ENCODE results near the gene CAVIN2. TPM values are rescaled to one million over a fixed set of nuclear protein-coding genes. Genes with fewer than 3 reads are reported as not detected.
"Not testable (repeated sequence)": the region's sequence is repeated elsewhere in the genome, so short reads cannot be mapped to it uniquely, and the experiment has no call there.

CAVIN2 gene
- polyA plus RNA-seq, 1 experiment = 3.5 TPM

DNA sequence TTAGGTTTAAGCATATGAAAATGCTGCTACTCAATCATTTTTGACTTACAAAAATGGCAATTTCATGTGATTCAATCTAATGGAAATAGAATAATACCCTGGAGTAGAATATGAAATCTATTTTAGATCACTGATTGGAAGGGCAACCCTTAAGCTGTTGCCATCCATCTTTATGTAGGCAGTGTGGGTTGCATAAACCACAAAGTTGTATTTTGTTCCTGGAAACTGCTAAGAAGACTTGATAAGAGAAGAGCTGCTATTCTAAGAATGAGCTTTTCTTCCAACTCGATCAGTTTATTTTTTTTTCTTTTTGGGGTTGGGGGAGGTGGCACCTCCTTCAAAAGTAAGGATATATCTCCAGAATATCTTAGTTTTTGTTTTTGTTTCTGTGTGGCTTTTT is 60.2 kb downstream of the CAVIN2 start:
- Histone ChIP-seq H3K4me3 (ENCODE audit: low read depth, low read length) (no peak overlapping the region), H3K27me3 (ENCODE audit: control insufficient read depth, insufficient read depth, low read length) (peaks cover 5% of the 10 kb centered on the region), H3K36me3 (ENCODE audit: control insufficient read depth, insufficient read depth, low read length) (no peaks in the 10 kb centered on the region)
- ChIA-PET CTCF (interaction anchor here (0.6 kb wide), 1 partner anchor 41 kb away, joined by 3 read pairs; no protein-coding TSS in a partner anchor), POLR2A (no interaction called here)
- TF ChIP-seq, protein P1, sequence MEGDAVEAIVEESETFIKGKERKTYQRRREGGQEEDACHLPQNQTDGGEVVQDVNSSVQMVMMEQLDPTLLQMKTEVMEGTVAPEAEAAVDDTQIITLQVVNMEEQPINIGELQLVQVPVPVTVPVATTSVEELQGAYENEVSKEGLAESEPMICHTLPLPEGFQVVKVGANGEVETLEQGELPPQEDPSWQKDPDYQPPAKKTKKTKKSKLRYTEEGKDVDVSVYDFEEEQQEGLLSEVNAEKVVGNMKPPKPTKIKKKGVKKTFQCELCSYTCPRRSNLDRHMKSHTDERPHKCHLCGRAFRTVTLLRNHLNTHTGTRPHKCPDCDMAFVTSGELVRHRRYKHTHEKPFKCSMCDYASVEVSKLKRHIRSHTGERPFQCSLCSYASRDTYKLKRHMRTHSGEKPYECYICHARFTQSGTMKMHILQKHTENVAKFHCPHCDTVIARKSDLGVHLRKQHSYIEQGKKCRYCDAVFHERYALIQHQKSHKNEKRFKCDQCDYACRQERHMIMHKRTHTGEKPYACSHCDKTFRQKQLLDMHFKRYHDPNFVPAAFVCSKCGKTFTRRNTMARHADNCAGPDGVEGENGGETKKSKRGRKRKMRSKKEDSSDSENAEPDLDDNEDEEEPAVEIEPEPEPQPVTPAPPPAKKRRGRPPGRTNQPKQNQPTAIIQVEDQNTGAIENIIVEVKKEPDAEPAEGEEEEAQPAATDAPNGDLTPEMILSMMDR (IDR thresholded peaks at IDR 0.05; ENCODE audit: insufficient read depth, low read depth, low read length) = no peak
- DNase-seq (ENCODE audit: low read depth) = no peak

DNA sequence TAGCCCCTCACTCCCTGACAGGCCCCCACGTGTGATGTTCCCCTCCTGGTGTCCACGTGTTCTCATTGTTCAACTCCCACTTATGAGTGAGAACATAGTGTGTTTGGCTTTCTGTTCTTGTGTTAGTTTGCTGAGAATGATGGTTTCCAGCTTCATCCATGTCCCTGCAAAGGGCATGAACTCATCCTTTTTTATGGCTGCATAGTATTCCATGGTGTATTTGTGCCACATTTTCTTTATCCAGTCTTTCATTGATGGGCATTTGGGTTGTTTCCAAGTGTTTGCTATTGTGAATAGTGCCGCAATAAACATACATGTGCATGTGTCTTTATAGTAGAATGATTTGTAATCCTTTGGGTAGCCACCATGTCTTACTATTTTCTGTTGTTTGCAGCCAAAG is 61.2 kb downstream of the CAVIN2 start:
- CTCF ChIA-PET; H3K36me3 ChIP-seq (ENCODE audit: control insufficient read depth, insufficient read depth, low read length); H3K4me3 ChIP-seq (ENCODE audit: low read depth, low read length); H3K27me3 ChIP-seq (ENCODE audit: control insufficient read depth, insufficient read depth, low read length); DNase-seq (ENCODE audit: low read depth); POLR2A ChIA-PET: not testable (repeated sequence)

Other genes starting within 250 kb of the CAVIN2 start
- 63.8 and 93.7 TPM in 2 replicates for gene NABP1, start 169.0 kb downstream of the CAVIN2 start, polyA plus RNA-seq (2011; rRNA removed)

All from BJ (cell line).